ENCODE measurements around the gene WDR45B.

- TF ChIP-seq CTCF (IDR thresholded peaks at IDR 0.05; ENCODE audit: low read depth, low read length, poor library complexity, severe bottlenecking) = no peak
- TF ChIP-seq EZH2phosphoT487 (IDR thresholded peaks at IDR 0.05; ENCODE audit: borderline replicate concordance, low read length) = no peak
Observed at GRCh38 chr17:82696259-82696658, 48.0 kb upstream of the WDR45B start.

Measured in DOHH2 (cell line).